ENCODE results near the gene TSPAN19.

The TSPAN19 gene

DNA sequence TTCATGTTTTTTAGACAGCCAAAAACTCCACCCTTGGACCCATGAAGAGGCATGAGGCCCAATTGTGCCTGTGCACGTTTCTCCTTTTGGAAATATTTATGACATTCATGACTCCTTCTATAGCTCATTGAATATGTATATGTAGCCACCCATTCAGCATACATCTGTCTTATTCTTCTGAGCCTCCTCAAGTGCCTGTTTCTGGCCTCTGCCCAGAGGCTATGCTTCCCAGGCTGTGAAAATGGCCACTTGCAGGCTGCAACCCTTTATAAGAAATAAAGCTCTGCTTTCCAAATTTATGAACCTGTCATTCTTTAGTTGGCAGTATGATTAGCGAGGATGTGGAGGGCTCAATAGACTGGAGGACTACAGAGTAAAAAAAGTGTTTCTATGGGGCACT lies 35.3 kb downstream of the TSPAN19 start:
- in situ Hi-C loops (cut with HindIII; ENCODE audit: low pct_ligation_motif_present, low sequenced_read_pairs) = no loop called here
- Histone ChIP-seq H3K27me3 (replicated peaks) (no peaks in the 10 kb centered on the region), H3K4me3 (ENCODE audit: low read depth, low read length) (no peak overlapping the region), H3K27ac (no peak overlapping the region), H3K36me3 (replicated peaks) (no peaks in the 10 kb centered on the region)
- DNase-seq = no peak
- TF ChIP-seq CTCF (IDR thresholded peaks at IDR 0.05; ENCODE audit: low read depth, low read length, missing control alignments) = no peak

DNA sequence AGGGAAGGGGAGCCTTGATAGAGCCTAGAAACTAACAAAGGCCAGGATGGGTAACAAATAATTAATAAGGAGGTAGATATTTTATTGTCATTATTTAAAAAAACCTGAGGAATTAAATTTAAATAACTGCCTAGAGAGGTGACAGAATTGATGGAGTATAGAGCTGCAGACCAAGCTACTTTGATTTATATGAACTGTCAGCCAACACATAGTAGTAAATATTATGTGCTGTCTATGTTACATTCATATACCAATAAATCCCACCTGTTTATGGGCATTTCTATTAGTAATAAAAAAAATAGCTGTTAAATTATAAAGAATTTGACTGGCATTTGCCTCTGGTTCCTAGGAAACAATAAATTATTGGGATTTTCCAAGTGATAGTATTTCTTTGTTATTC lies 37.7 kb downstream of the TSPAN19 start:
- in situ Hi-C loops (cut with HindIII; ENCODE audit: low pct_ligation_motif_present, low sequenced_read_pairs) = no loop called here
- DNase-seq = no peak
- no peak overlapping the region for H3K27ac ChIP-seq
- no peak overlapping the region for H3K4me3 ChIP-seq (ENCODE audit: low read depth, low read length)
- TF ChIP-seq CTCF (IDR thresholded peaks at IDR 0.05; ENCODE audit: low read depth, low read length, missing control alignments) = no peak
- H3K36me3 ChIP-seq (replicated peaks) = no peaks in the 10 kb centered on the region
- H3K27me3 ChIP-seq (replicated peaks) = no peaks in the 10 kb centered on the region

GRCh38 chr12:84996759-84997158 lies 39.3 kb downstream of the TSPAN19 start:
- no peak for DNase-seq
- in situ Hi-C loops (cut with HindIII; ENCODE audit: low pct_ligation_motif_present, low sequenced_read_pairs) = no loop called here

DNA sequence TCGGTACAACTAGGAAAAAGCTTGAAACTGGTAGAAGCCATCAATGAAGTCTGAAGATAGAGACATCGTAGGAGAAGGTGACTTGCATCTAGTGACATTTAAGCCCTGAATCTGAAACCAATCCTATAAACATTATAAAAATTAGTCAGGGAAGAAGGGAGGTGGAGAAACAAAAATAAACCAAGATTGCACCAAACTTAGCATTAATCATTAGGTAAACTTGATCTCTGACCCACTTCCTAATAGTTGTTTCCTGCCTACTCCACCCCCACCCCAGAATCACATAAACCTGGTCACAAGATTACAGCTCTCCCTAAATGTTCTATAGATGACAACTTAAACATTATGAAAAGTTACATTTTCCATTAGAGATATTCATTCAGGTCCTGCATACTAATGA lies 40.4 kb downstream of the TSPAN19 start:
- H3K36me3 ChIP-seq (replicated peaks) = no peaks in the 10 kb centered on the region
- no peak overlapping the region for H3K4me3 ChIP-seq (ENCODE audit: low read depth, low read length)
- TF ChIP-seq CTCF (IDR thresholded peaks at IDR 0.05; ENCODE audit: low read depth, low read length, missing control alignments) = no peak
- H3K27ac ChIP-seq = no peak overlapping the region
- DNase-seq = no peak
- no peaks in the 10 kb centered on the region for H3K27me3 ChIP-seq (replicated peaks)
- in situ Hi-C loops (cut with HindIII; ENCODE audit: low pct_ligation_motif_present, low sequenced_read_pairs) = no loop called here

More at GRCh38 chr12:84996759-84997158, 39.3 kb downstream of the TSPAN19 start:
- no peak overlapping the region for H3K4me3 ChIP-seq (ENCODE audit: low read depth, low read length)
- H3K27me3 ChIP-seq (replicated peaks) = no peaks in the 10 kb centered on the region
- no peak for TF ChIP-seq CTCF (IDR thresholded peaks at IDR 0.05; ENCODE audit: low read depth, low read length, missing control alignments)
- H3K27ac ChIP-seq = no peak overlapping the region
- H3K36me3 ChIP-seq (replicated peaks) = no peaks in the 10 kb centered on the region

- Histone ChIP-seq H3K4me3 (ENCODE audit: low read depth, low read length) (no peak overlapping the region), H3K27ac (no peak overlapping the region), H3K27me3 (replicated peaks) (no peaks in the 10 kb centered on the region), H3K36me3 (replicated peaks) (no peaks in the 10 kb centered on the region)
- TF ChIP-seq CTCF (IDR thresholded peaks at IDR 0.05; ENCODE audit: low read depth, low read length, missing control alignments) = no peak
- no peak for DNase-seq
- in situ Hi-C loops (cut with HindIII; ENCODE audit: low pct_ligation_motif_present, low sequenced_read_pairs) = no loop called here
These were observed 41.7 kb downstream of the TSPAN19 start for GRCh38 chr12:84994426-84994825.

DNA sequence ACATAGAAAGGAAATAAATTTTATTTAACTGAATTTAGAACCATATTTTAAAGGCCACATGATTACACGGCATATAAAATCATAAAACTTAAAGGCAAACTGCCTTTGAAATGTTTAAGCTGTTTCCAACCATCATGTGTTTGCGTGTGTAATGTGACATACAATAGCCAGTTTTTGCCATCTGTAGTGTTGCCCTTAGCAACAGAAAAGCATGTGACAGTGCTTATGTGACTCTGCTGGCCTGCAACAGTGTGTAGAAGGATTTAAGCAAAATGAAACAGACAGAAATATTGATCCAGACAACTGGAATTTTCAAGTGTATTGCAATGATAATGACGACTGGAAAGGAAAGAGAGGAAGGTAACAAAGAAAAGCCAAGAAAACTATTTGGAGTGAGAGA lies 49.5 kb downstream of the TSPAN19 start:
- no peak for TF ChIP-seq CTCF (IDR thresholded peaks at IDR 0.05; ENCODE audit: low read depth, low read length, missing control alignments)
- H3K27ac ChIP-seq = no peak overlapping the region

More for the DNA sequence above, 49.5 kb downstream of the TSPAN19 start:
- H3K27me3 ChIP-seq (replicated peaks) = no peaks in the 10 kb centered on the region
- no peak overlapping the region for H3K4me3 ChIP-seq (ENCODE audit: low read depth, low read length)
- H3K36me3 ChIP-seq (replicated peaks) = no peaks in the 10 kb centered on the region
- in situ Hi-C loops (cut with HindIII; ENCODE audit: low pct_ligation_motif_present, low sequenced_read_pairs) = no loop called here
- no peak for DNase-seq

Measured in brain microvascular endothelial cell (primary cell).